Upper lobe of left lung (tissue), 6 donors: ENCODE data around the gene TFF3. TPM values are rescaled to one million over a fixed set of nuclear protein-coding genes. Genes with fewer than 3 reads are reported as not detected.

Experiments used
- ATAC-seq, 2 donors: fragments of 200-7000 bp; cut with Tn5 transposase; one replicate each; pipeline ENCODE4 v1.9.1; 2022; ENCODE audit warnings: mild to moderate bottlenecking in 2 of 2, moderate library complexity in 2 of 2; ENCODE audit not compliant: low FRiP score in 2 of 2
- DNase-seq, 2 donors: peaks; one replicate each; pipeline ENCODE4 v3.0.0-alpha.2; 2019 to 2020
- H3K27ac ChIP-seq, 4 donors: fragments of 200-600 bp; sonication (generic); one replicate each; pipeline ENCODE4 v1.5.1; 2016 to 2019
- H3K27me3 ChIP-seq, 4 donors: fragments of 200-600 bp; sonication (generic); one replicate each; pipeline ENCODE4 v1.5.1; 2017 to 2019
- H3K36me3 ChIP-seq, 4 donors: fragments of 200-600 bp; sonication (generic); one replicate each; pipeline ENCODE4 v1.5.1; 2016 to 2019
- H3K4me1 ChIP-seq, 4 donors: fragments of 200-600 bp; sonication (generic); one replicate each; pipeline ENCODE4 v1.5.1; 2018 to 2019
- H3K4me3 ChIP-seq, 4 donors: fragments of 200-600 bp; sonication (generic); one replicate each; pipeline ENCODE4 v1.5.1; 2017 to 2019; ENCODE audit warnings: mild to moderate bottlenecking in 2 of 4, moderate library complexity in 1 of 4
- H3K9me3 ChIP-seq, 4 donors: fragments of 200-600 bp; sonication (generic); one replicate each; pipeline ENCODE4 v1.5.1; 2018 to 2019
- CTCF ChIP-seq, 6 experiments: fragments of 450-650 bp in 4 of 6; fragments of 200-600 bp in 2 of 6; sonication (generic) in 2 of 6; IDR thresholded peaks; one replicate each; pipeline ENCODE4 v1.5.1; 2016 to 2019; ENCODE audit warnings: antibody characterized with exemption in 6 of 6
- EP300 ChIP-seq, 4 donors: sonication (generic); formaldehyde crosslinking; IDR thresholded peaks; one replicate each; pipeline ENCODE4 v1.5.1; 2017; ENCODE audit warnings: antibody characterized with exemption in 4 of 4, control low read depth in 2 of 4
- POLR2A ChIP-seq, 4 donors: fragments of 450-650 bp; IDR thresholded peaks; one replicate each; pipeline ENCODE4 v1.5.1; 2016 to 2017; ENCODE audit warnings: antibody characterized with exemption in 4 of 4, mild to moderate bottlenecking in 2 of 4
- POLR2AphosphoS5 ChIP-seq, 2 donors: sonication (generic); formaldehyde crosslinking; IDR thresholded peaks; one replicate each; pipeline ENCODE4 v1.5.1; 2017; ENCODE audit warnings: antibody characterized with exemption in 2 of 2
- WGBS, 2 donors: methylation state at CpG; one replicate each; pipeline ENCODE4 v1.1.5; 2017 to 2018; 5-methylcytosine and 5-hydroxymethylcytosine counted together
- total RNA-seq, 6 donors: library from RNA; depleted of rRNA in 4 of 6; stranded (reverse); fragments of >200 nt in 4 of 6; gene quantifications; one replicate each; pipeline versions ENCODE4 v1.1.0 to v1.2.1, GENCODE V29; 2016 to 2021
- donor health status: DM: no; HTN: no; CAD: no; lungs with moderate emphysema.
- donor health status: DM: no; HTN: yes; CAD: no; lungs with severe emphysema.

TFF3 gene
- total RNA-seq, 6 donors from 2014 or later, result 5.9 to 21.5 (median 18.2) TPM

DNA sequence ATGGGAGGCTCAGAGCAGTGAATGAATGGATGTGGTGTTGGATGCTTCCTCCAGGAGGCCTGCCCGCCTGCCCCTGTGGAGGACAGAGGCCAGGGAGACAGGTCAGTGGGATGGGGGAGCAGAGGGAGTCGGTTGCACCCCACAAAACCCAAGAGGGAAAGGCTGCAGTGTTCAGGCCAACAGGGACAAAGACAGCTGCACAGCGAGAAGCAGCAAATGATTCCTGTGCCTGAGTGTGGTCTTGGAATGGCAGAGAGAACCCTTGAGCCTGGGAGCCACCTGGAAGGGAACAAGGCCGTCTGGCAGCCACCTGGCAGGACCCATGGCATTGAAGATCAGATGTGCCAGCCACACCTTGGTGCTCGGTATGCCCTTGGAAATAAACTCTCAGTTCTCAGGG is 8.1 kb downstream of the TFF3 start:
- H3K27me3 ChIP-seq, result no peaks in the 10 kb centered on the region
- no peak overlapping the region for H3K27ac ChIP-seq
- no peaks in the 10 kb centered on the region for H3K9me3 ChIP-seq
- DNase-seq (peak in 1 of 2 donors; percentile 10), ATAC-seq (no peak)
- no peak for TF ChIP-seq CTCF (IDR thresholded peaks at IDR 0.05)
- no peak for TF ChIP-seq POLR2AphosphoS5 (IDR thresholded peaks at IDR 0.05)
- no peak for TF ChIP-seq EP300 (IDR thresholded peaks at IDR 0.05)
- no peak for TF ChIP-seq POLR2A (IDR thresholded peaks at IDR 0.05)
- no peak overlapping the region for H3K4me3 ChIP-seq
- WGBS, 2 donors, result 70 to 80% methylated on average over 5 of the region's 5 CpGs
- peaks cover 9 to 14% (median 11%) of the 10 kb centered on the region in 4 donors for H3K4me1 ChIP-seq
- H3K36me3 ChIP-seq, result no peaks in the 10 kb centered on the region

GRCh38 chr21:42306366-42307035 is 8.7 kb downstream of the TFF3 start:
- Histone ChIP-seq H3K4me3 (no peak overlapping the region), H3K27me3 (no peaks in the 10 kb centered on the region), H3K9me3 (no peaks in the 10 kb centered on the region), H3K4me1 (peaks cover 12 to 20% (median 14%) of the 10 kb centered on the region in 4 donors), H3K27ac (no peak overlapping the region), H3K36me3 (no peaks in the 10 kb centered on the region)
- DNase-seq (peak in 1 of 2 donors; percentile 12), ATAC-seq (no peak)
- whole genome bisulfite sequencing, 2 donors, result 72 to 75% methylated on average over 14 to 17 of the region's 17 CpGs
- no peak for TF ChIP-seq CTCF (IDR thresholded peaks at IDR 0.05)
- no peak for TF ChIP-seq POLR2A (IDR thresholded peaks at IDR 0.05)
- no peak for TF ChIP-seq POLR2AphosphoS5 (IDR thresholded peaks at IDR 0.05)

GRCh38 chr21:42305707-42306147 is 9.5 kb downstream of the TFF3 start:
- H3K4me1 ChIP-seq, result peaks cover 13 to 24% (median 17%) of the 10 kb centered on the region in 4 donors
- DNase-seq, result peak in 1 of 2 donors; percentile 69
- no peak for ATAC-seq
- H3K4me3 ChIP-seq, result no peak overlapping the region
- no peaks in the 10 kb centered on the region for H3K36me3 ChIP-seq
- WGBS, 2 donors, result 96% methylated on average over 32 to 33 of the region's 33 CpGs
- H3K27me3 ChIP-seq, result no peaks in the 10 kb centered on the region
- TF ChIP-seq POLR2AphosphoS5 (IDR thresholded peaks at IDR 0.05) (no peak), POLR2A (IDR thresholded peaks at IDR 0.05) (no peak), CTCF (IDR thresholded peaks at IDR 0.05) (no peak), EP300 (IDR thresholded peaks at IDR 0.05) (no peak)
- H3K27ac ChIP-seq, result no peak overlapping the region
- H3K9me3 ChIP-seq, result no peaks in the 10 kb centered on the region

DNA sequence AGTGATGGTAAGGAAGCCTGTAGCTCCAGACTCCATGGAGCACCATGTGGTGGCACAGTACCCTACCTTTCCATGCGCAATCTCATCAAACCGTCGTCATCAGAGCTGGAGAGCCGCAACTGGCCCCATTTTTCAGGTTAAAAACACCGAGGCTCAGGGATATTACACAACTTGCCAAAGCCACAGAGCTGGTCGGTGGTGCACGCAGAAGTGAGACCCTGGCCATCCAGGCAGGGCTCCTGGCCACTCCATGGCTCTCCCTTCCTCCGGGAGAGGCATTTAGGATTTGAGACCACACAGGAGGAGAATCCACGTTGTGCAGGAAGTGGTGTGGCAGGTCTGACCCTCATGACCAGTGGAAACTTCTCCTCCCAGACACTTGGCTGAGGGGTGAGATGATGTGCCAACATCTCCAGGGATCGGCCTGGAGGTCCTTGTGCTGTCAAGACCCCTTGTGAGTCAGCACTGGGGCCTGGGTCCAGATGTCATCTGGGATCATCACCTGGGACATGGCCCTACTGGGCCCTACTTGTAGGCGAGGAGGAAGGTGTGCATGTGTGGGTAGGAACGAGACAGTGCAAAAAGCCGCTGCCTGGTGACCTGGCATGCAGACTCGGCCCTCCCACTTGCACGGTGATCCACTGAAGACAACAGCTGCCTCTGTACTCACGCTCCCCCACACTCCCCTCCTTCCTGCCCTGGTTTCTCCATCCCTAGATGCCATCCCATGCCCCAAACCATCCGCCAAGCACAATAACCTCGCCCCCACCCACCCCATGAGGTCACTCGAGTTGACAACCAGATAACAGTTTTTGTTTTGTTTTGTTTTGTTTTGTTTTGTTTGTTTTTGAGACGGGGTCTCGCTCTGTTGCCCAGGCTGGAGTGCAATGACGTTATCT is 10.4 kb downstream of the TFF3 start:
- ATAC-seq (no peak), DNase-seq (peak in 1 of 2 donors; percentile 17)
- Histone ChIP-seq H3K27ac (no peak overlapping the region), H3K4me3 (no peak overlapping the region), H3K4me1 (peaks cover 11 to 21% (median 15%) of the 10 kb centered on the region in 4 donors), H3K27me3 (no peaks in the 10 kb centered on the region), H3K36me3 (no peaks in the 10 kb centered on the region), H3K9me3 (no peaks in the 10 kb centered on the region)
- TF ChIP-seq EP300 (IDR thresholded peaks at IDR 0.05) (no peak), CTCF (IDR thresholded peaks at IDR 0.05) (no peak), POLR2AphosphoS5 (IDR thresholded peaks at IDR 0.05) (no peak), POLR2A (IDR thresholded peaks at IDR 0.05) (no peak)
- 78 to 84% methylated on average over 18 to 22 of the region's 22 CpGs for WGBS, 2 donors
